Spleen (tissue), 11 donors: ENCODE data around the gene SETBP1. TPM values are rescaled to one million over a fixed set of nuclear protein-coding genes. Genes with fewer than 3 reads are reported as not detected.

Experiments
- DNase-seq: peaks from one replicate; pipeline ENCODE4 v3.0.0-alpha.2; 2020
- H3K27ac ChIP-seq, 8 donors: fragments of 200-600 bp; sonication (generic) in 7 of 8; 1 replicate in 4 of 8; 2 replicates in 4 of 8; pipeline versions ENCODE4 v1.5.0 to v1.8.0; 2016 to 2021; ENCODE audit warnings: inconsistent platforms in 4 of 8, mild to moderate bottlenecking in 4 of 8, moderate library complexity in 1 of 8
- H3K27me3 ChIP-seq, 7 donors: fragments of 200-600 bp; sonication (generic) in 6 of 7; replicated peaks in 1 of 7; 1 replicate in 4 of 7; 2 replicates in 3 of 7; pipeline versions ENCODE4 v1.5.0 to v1.8.0; 2016 to 2021; ENCODE audit warnings: inconsistent platforms in 3 of 7, mild to moderate bottlenecking in 1 of 7
- H3K36me3 ChIP-seq, 6 donors: fragments of 200-600 bp; sonication (generic) in 5 of 6; 1 replicate in 4 of 6; 2 replicates in 2 of 6; pipeline versions ENCODE4 v1.5.0 to v1.8.0; 2016 to 2021; ENCODE audit warnings: inconsistent platforms in 2 of 6
- H3K4me1 ChIP-seq, 6 donors: fragments of 200-600 bp; sonication (generic) in 5 of 6; 1 replicate in 3 of 6; 2 replicates in 3 of 6; pipeline versions ENCODE4 v1.5.0 to v1.8.0; 2016 to 2021; ENCODE audit warnings: inconsistent platforms in 3 of 6
- H3K4me3 ChIP-seq, 8 donors: fragments of 200-600 bp; sonication (generic) in 7 of 8; 1 replicate in 4 of 8; 2 replicates in 4 of 8; pipeline versions ENCODE4 v1.5.0 to v1.8.0; 2016 to 2021; ENCODE audit warnings: inconsistent platforms in 4 of 8, mild to moderate bottlenecking in 4 of 8, moderate library complexity in 2 of 8
- H3K9me3 ChIP-seq, 8 donors: fragments of 200-600 bp; sonication (generic) in 7 of 8; 1 replicate in 4 of 8; 2 replicates in 4 of 8; pipeline versions ENCODE4 v1.5.0 to v1.8.0; 2016 to 2021; ENCODE audit warnings: inconsistent platforms in 4 of 8
- POLR2A ChIP-seq, 3 donors: fragments of 450-650 bp; IDR thresholded peaks; one replicate each; pipeline ENCODE4 v1.5.1; 2017; ENCODE audit warnings: antibody characterized with exemption in 3 of 3, mild to moderate bottlenecking in 1 of 3
- POLR2AphosphoS5 ChIP-seq, 3 donors: sonication (generic); formaldehyde crosslinking; IDR thresholded peaks; one replicate each; pipeline ENCODE4 v1.5.1; 2017; ENCODE audit warnings: antibody characterized with exemption in 3 of 3
- WGBS, 5 donors: extraction: QIAGEN DNeasy Blood & Tissue Kit in 3 of 5; methylation state at CpG; one replicate each; pipeline versions ENCODE4 v1.1.5 to v1.1.7; 2013 to 2018; 5-methylcytosine and 5-hydroxymethylcytosine counted together
- intact Hi-C: fragments of 100-400 bp; cut with DNase I; formaldehyde crosslinking; loops from one replicate; pipeline ENCODE4 v1.15.0; 2023; ENCODE audit warnings: low total_unique reads
- polyA plus RNA-seq, 3 donors: library from polyadenylated mRNA; stranded (reverse); fragments of 200-250 nt; gene quantifications; one replicate each; pipeline ENCODE4 v1.2.1, GENCODE V29; 2013
- total RNA-seq, 7 donors: library from RNA; depleted of rRNA in 3 of 7; stranded (reverse); fragments of >200 nt in 3 of 7; fragmentation: NEBNext Ultra II Directional in 4 of 7; extraction: Animal tissue kit (Norgen Biotek cat#: 25700) in 4 of 7; gene quantifications; one replicate each; pipeline versions ENCODE4 v1.1.0 to v1.2.1, GENCODE V29; 2016 to 2021
- TF ChIP-seq, protein P1 (sequence below), 11 experiments: fragments of 200-600 bp in 7 of 11; fragments of 450-650 bp in 4 of 11; sonication (generic) in 4 of 11; IDR thresholded peaks in 8 of 11; conservative IDR thresholded peaks in 3 of 11; 1 replicate in 7 of 11; 2 replicates in 4 of 11; pipeline versions ENCODE4 v1.4.0 to v1.8.0; 2016 to 2021; ENCODE audit warnings: antibody characterized with exemption in 11 of 11, inconsistent platforms in 4 of 11, mild to moderate bottlenecking in 1 of 11
- donor health status: healthy with polysubstance abuse.
- donor health status: DM: no; HTN: no; CAD: no; lungs with moderate emphysema.
- donor health status: DM: no; HTN: no; CAD: no.
- donor health status: Bipolar disorder and iron deficiency.
- donor health status: healthy.
- donor health status: DM: no; HTN: no; CAD: no.
- donor health status: DM: yes; HTN: yes; CAD: no.

The SETBP1 gene
- total and polyA plus RNA-seq, 10 donors = 2.0 to 50.7 (median 33.1) TPM

- intact Hi-C loops = no loop called here
- 36 to 75% (median 53%) methylated on average over 8 to 9 of the region's 9 CpGs for WGBS, 5 donors
- TF ChIP-seq POLR2A (IDR thresholded peaks at IDR 0.05) (no peak), POLR2AphosphoS5 (IDR thresholded peaks at IDR 0.05) (peak in 1 of 3 donors; percentile 8)
- no peaks in the 10 kb centered on the region for H3K27me3 ChIP-seq
- peak overlapping the region in 7 of 8 donors; percentile 27 to 72 (median 62) for H3K27ac ChIP-seq
- DNase-seq = no peak
- no peak overlapping the region for H3K4me3 ChIP-seq
- peaks cover 0 to 16% (median 0%) of the 10 kb centered on the region in 6 donors for H3K36me3 ChIP-seq
- H3K4me1 ChIP-seq = peaks cover 0 to 50% (median 19%) of the 10 kb centered on the region in 6 donors
- H3K9me3 ChIP-seq = no peaks in the 10 kb centered on the region
Observed at GRCh38 chr18:44709307-44710126, 28.8 kb downstream of the SETBP1 start.

GRCh38 chr18:44710931-44711330, 30.2 kb downstream of the SETBP1 start:
- intact Hi-C loops = no loop called here
- DNase-seq = no peak
- Histone ChIP-seq H3K4me1 (peaks cover 0 to 57% (median 18%) of the 10 kb centered on the region in 6 donors), H3K27ac (peak overlapping the region in 1 of 8 donors; percentile 62), H3K36me3 (peaks cover 0 to 23% (median 0%) of the 10 kb centered on the region in 6 donors), H3K9me3 (no peaks in the 10 kb centered on the region), H3K4me3 (no peak overlapping the region), H3K27me3 (no peaks in the 10 kb centered on the region)
- TF ChIP-seq POLR2A (IDR thresholded peaks at IDR 0.05) = no peak
- TF ChIP-seq POLR2AphosphoS5 (IDR thresholded peaks at IDR 0.05) = no peak
- TF ChIP-seq, protein P1, sequence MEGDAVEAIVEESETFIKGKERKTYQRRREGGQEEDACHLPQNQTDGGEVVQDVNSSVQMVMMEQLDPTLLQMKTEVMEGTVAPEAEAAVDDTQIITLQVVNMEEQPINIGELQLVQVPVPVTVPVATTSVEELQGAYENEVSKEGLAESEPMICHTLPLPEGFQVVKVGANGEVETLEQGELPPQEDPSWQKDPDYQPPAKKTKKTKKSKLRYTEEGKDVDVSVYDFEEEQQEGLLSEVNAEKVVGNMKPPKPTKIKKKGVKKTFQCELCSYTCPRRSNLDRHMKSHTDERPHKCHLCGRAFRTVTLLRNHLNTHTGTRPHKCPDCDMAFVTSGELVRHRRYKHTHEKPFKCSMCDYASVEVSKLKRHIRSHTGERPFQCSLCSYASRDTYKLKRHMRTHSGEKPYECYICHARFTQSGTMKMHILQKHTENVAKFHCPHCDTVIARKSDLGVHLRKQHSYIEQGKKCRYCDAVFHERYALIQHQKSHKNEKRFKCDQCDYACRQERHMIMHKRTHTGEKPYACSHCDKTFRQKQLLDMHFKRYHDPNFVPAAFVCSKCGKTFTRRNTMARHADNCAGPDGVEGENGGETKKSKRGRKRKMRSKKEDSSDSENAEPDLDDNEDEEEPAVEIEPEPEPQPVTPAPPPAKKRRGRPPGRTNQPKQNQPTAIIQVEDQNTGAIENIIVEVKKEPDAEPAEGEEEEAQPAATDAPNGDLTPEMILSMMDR (IDR thresholded peaks at IDR 0.05 in 8 of 11, conservative IDR thresholded peaks at IDR 0.05 in 3 of 11) = no peak
- WGBS, 5 donors = 90 to 95% (median 94%) methylated on average over 8 of the region's 8 CpGs

DNA sequence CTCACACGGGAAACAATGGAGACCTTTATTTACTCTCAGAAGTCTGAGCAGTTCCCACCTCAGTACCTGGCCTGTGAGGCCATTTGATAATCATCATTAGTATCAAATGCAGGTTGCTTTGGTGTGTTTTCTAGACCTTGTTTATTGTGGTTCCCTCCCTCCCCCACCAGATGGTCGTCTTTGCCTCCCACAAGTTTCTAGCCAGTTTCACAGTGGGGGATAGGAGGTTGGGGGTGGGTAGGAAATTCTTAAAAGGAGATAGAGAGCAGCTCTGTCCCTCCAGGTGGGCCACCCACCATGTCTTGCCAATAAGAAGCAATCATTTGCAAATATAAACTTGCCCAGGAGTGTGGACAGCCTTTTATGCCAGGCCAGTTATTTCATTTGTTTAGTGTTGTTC, 31.3 kb downstream of the SETBP1 start:
- intact Hi-C loops = no loop called here
- no peak overlapping the region for H3K27ac ChIP-seq
- 70 to 81% (median 73%) methylated on average over 2 of the region's 2 CpGs for WGBS, 5 donors

DNA sequence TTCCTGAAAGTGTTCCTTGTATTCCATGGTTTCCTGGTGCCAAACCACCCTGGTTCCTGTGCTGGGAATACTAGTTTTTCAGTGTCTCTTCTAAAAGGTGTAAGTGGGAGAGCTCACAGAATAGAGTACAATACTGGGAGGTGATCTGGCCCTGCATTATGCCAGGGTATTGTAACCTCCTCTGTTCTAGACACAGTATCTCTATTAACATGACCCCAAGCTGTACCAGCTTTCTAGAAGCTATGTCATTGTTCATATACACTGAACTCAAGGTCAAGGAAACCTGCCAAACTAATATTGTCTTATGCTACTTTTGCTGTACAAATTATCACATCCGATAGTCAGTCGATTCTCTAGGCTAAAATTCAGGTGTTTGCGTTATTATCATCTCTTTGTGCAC, 32.7 kb downstream of the SETBP1 start:
- no peak overlapping the region for H3K27ac ChIP-seq
- peaks cover 0 to 59% (median 24%) of the 10 kb centered on the region in 6 donors for H3K4me1 ChIP-seq
- WGBS, 5 donors = 95 to 98% (median 97%) methylated on average over 3 of the region's 3 CpGs
- no peaks in the 10 kb centered on the region for H3K9me3 ChIP-seq
- H3K36me3 ChIP-seq = peaks cover 0 to 23% (median 0%) of the 10 kb centered on the region in 6 donors
- DNase-seq = no peak
- no peaks in the 10 kb centered on the region for H3K27me3 ChIP-seq
- no peak for TF ChIP-seq POLR2A (IDR thresholded peaks at IDR 0.05)
- TF ChIP-seq, protein P1 (IDR thresholded peaks at IDR 0.05 in 8 of 11, conservative IDR thresholded peaks at IDR 0.05 in 3 of 11) = no peak
- no peak for TF ChIP-seq POLR2AphosphoS5 (IDR thresholded peaks at IDR 0.05)
- intact Hi-C loops = no loop called here
- no peak overlapping the region for H3K4me3 ChIP-seq

More for the DNA sequence above, 31.3 kb downstream of the SETBP1 start:
- TF ChIP-seq POLR2AphosphoS5 (IDR thresholded peaks at IDR 0.05) = no peak
- H3K4me3 ChIP-seq = no peak overlapping the region
- no peaks in the 10 kb centered on the region for H3K9me3 ChIP-seq
- peaks cover 0 to 23% (median 0%) of the 10 kb centered on the region in 6 donors for H3K36me3 ChIP-seq
- DNase-seq = no peak
- H3K27me3 ChIP-seq = no peaks in the 10 kb centered on the region
- H3K4me1 ChIP-seq = peaks cover 0 to 59% (median 25%) of the 10 kb centered on the region in 6 donors

DNA sequence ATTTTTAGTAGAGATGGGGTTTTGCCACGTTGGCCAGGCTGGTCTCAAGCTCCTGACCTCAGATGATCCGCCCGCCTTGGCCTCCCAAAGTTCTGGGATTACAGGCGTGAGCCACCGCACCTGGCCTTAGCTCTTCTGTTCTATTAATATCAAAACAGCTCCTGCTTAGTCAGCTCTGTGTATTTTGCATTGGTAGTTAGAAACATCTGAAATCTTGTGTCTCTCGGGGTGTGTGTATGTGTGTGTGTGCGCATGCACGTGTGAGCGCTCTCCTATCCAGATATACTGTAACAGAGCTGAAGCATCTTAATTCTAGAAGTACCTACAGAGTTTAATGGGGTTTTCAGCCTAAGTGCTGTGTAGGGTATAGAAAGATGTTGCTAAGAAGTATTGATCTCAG, 33.7 kb downstream of the SETBP1 start:
- TF ChIP-seq, protein P1 (IDR thresholded peaks at IDR 0.05 in 8 of 11, conservative IDR thresholded peaks at IDR 0.05 in 3 of 11) = no peak
- TF ChIP-seq POLR2A (IDR thresholded peaks at IDR 0.05) = no peak
- no peak for TF ChIP-seq POLR2AphosphoS5 (IDR thresholded peaks at IDR 0.05)

More for the DNA sequence above, 33.7 kb downstream of the SETBP1 start:
- DNase-seq = no peak
- Histone ChIP-seq H3K27me3 (no peaks in the 10 kb centered on the region), H3K9me3 (no peaks in the 10 kb centered on the region), H3K4me1 (peaks cover 0 to 56% (median 22%) of the 10 kb centered on the region in 6 donors), H3K36me3 (peaks cover 0 to 23% (median 0%) of the 10 kb centered on the region in 6 donors), H3K4me3 (no peak overlapping the region), H3K27ac (no peak overlapping the region)
- WGBS, 5 donors = 85 to 94% (median 91%) methylated on average over 9 of the region's 9 CpGs
- intact Hi-C loops = no loop called here
